HG03432 (cell line): ENCODE data around the gene C1QL4.
A peak's percentile ranks its signal among the peaks of the same experiment; 100 is the strongest.

Experiments
- ATAC-seq: cut with Tn5 transposase; IDR thresholded peaks from one replicate; pipeline ENCODE4 v1.9.1; 2021; ENCODE audit warnings: mild to moderate bottlenecking, moderate library complexity; ENCODE audit not compliant: unreplicated experiment

C1QL4 gene

DNA sequence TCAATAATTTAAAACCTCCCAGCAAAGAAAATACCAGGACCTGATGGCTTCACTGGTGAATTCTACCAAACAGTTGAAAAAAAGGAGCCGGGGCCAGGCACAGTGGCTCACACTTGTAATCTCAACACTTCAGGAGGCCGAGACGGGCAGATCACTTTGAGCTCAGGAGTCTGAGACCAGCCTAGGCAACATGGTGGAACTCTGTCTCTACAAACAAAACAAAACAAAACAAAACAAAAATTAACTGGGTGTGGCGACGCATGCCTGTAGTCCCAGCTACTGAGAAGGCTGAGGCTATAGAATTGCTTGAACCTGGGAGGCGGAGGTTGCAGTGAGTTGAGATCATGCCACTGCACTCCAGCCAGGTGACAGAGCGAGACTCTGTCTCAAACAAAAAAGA, 27.6 kb downstream of the C1QL4 start:
- no peak for ATAC-seq

- no peak for ATAC-seq
These were observed 31.1 kb downstream of the C1QL4 start for GRCh38 chr12:49305762-49306510.

- no peak for ATAC-seq
These were observed 32.8 kb downstream of the C1QL4 start for GRCh38 chr12:49304161-49304560.

- no peak for ATAC-seq
These were observed 35.2 kb downstream of the C1QL4 start for GRCh38 chr12:49301760-49302159.

DNA sequence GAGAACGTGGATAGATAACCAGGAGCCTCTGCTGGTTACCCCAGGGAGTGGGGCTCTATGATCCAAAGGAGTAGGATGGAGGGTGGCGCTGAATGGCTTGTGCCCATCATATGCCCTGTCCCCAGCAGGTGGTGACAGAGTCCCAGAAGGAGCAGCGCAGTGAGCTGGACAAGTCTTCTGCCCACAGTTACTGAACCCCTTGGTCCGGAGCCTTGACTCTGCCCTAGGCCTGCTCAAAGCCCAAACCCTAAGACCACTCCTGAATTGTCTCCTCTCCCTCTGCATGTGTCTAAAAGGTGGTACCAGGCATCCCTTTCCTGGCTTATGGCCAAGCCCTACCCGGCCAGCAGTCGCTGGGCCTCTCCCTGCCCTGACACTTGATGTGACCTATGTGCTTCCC, 38.8 kb downstream of the C1QL4 start:
- no peak for ATAC-seq

DNA sequence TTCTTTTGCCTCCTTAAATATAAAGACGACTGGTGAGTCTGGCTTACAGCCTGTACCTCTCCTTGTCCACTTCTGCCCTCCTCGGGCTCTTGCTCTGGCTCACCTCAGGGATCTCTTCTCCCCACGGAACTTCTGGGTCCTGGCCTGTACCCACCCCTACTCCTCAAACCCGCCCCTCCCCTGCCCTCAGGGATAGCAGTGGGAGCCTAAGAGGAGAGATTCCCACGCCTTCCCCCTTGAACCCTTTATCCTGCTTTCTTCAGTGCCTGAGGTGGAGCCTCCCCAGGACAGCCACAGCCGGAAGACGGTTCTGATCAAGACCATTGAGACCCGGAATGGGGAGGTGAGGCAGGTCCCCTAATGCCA, 39.3 kb downstream of the C1QL4 start:
- ATAC-seq, result no peak

GRCh38 chr12:49296836-49297694, 39.9 kb downstream of the C1QL4 start:
- ATAC-seq, result no peak

GRCh38 chr12:49296034-49296835, 40.8 kb downstream of the C1QL4 start:
- ATAC-seq, result peak; percentile 55

DNA sequence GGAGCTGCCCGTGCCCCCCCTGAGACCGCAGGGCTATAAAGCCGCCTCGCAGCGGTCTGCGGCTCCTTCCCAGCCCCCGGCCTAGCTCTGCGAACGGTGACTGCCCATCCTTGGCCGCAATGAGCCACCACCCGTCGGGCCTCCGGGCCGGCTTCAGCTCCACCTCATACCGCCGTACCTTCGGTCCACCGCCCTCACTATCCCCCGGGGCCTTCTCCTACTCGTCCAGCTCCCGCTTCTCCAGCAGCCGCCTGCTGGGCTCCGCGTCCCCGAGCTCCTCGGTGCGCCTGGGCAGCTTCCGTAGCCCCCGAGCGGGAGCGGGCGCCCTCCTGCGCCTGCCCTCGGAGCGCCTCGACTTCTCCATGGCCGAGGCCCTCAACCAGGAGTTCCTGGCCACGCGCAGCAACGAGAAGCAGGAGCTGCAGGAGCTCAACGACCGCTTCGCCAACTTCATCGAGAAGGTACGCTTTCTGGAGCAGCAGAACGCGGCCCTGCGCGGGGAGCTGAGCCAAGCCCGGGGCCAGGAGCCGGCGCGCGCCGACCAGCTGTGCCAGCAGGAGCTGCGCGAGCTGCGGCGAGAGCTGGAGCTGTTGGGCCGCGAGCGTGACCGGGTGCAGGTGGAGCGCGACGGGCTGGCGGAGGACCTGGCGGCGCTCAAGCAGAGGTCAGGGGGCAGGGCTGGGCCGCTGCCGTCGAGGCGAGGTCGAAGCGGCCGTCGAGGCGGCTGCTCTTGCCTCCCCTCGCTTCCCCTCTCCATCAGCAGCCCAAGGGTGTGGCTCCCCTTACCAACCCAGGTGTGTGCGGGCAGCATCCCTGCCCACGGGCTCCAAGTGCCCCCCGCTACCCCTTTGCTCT, 41.7 kb downstream of the C1QL4 start, which contains the start of gene PRPH:
TSS of gene PRPH (plus strand) at position 66 of the 855 bp plus-strand sequence. CDS start at position 120, 54 bp downstream.
- no peak for ATAC-seq

DNA sequence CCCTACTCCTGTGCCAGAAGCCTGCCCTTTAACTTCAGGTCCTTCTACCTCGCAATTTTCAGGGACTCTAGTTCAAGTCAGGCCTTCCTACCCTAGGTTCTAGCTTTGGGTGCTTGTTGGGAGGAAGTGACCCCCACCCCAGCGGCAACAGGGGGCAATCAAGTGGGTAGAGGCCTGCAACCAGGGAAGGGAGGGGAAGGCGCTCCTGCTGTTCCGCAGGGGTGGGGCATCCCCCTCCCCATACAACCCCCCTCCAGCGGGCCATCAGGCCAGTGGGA, 42.2 kb downstream of the C1QL4 start:
- no peak for ATAC-seq

DNA sequence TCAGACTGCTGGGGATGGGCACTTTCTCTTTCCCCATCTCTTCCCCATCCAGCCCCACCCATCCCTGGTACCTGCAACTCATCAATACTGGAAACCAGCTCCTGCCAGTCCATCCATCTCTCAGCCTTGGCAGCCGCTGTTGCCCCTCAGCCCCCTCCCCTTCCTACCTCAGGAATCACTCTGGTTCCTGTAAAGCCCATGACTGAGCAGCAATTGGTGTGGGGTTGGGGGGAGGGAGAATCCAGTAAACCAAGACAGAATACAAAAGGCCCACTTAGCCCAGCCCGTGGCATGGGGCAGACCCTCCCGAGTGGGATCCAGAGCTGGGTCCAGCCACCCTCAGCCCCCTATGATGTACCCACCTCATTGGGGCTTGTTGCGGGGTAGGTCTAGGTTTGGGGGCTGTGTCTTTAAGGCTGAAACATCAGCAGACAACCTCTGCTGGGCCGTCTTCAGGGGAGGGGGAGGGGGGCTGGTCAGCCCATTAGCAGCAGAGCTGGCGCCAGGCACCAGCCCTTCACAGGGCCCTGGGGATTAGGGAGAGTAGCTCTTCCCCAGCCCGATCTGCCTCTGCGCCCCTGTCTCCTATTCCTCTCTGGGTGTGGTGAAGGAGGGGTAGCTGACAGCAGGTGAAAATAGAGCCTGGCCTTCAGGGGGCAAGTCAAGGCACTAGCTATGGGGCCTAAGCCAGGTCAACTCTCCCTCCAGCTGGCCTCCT, 42.7 kb downstream of the C1QL4 start:
- no peak for ATAC-seq

- no peak for ATAC-seq
These were observed 43.7 kb downstream of the C1QL4 start for GRCh38 chr12:49293056-49293956.

GRCh38 chr12:49292729-49293055, 44.3 kb downstream of the C1QL4 start:
- ATAC-seq, result no peak

- ATAC-seq, result no peak
These were observed 47.9 kb downstream of the C1QL4 start for GRCh38 chr12:49288922-49289555.

DNA sequence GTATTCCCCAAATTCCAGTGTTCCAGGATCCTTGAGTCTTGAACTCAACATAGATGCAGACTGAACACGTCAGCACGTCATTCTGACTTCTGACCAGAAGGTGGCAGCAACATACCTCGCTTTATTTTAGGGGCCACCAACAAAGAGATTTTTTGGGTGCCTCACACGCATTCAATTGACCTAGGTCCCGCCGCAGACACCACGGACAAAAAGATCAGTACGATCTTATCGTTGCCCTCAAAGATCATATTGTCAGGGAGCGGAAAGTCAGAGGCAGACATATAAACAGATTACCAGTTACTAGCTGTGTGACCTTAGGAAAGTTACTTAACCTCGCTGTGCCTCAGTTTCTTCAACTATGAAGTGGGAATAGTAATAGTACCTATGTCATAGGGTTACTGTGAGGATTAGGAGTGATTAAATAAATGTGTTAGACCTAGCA, 48.6 kb downstream of the C1QL4 start:
- ATAC-seq, result no peak

DNA sequence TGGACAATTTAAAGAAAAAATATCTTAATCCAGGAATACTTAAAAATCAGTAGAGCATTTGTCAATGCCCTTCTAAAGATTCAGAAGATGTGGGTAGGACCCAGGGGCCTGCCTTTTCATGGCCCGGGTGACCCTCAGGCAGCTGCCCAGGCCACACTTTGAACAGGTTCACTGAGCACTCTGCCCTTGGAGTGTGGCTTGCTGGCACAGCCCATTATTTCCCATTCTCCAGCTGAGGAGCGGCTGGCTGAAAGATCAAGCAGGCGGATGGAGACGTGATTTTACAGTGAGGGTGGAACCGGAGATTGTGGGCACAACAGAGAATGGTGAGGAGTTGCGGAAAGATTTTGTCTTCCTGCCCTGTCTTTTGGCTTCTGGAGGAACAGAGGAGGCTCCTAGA, 49.1 kb downstream of the C1QL4 start:
- ATAC-seq, result no peak

- ATAC-seq, result no peak
These were observed 52.3 kb downstream of the C1QL4 start for GRCh38 chr12:49284672-49285071.

GRCh38 chr12:49283541-49284429, 53.2 kb downstream of the C1QL4 start:
- no peak for ATAC-seq
